ACC112 (cell line): ENCODE results near the gene COPA.
A peak's percentile ranks its signal among the peaks of the same experiment; 100 is the strongest.

ENCODE experiments used
- H2AFZ ChIP-seq: fragments of 200-600 bp; sonication (generic); one replicate; pipeline ENCODE4 v1.6.0; 2017; ENCODE audit warnings: antibody characterized with exemption, low read length; ENCODE audit not compliant: unreplicated experiment
- H3K27ac ChIP-seq: fragments of 200-600 bp; sonication (generic); 2 replicates; pipeline ENCODE4 v1.5.1; 2014; ENCODE audit warnings: low read depth, mild to moderate bottlenecking, antibody characterized with exemption, low read length, moderate library complexity
- H3K27me3 ChIP-seq: fragments of 200-600 bp; sonication (generic); 2 replicates; pipeline ENCODE4 v1.6.1; 2014; ENCODE audit warnings: mild to moderate bottlenecking, antibody characterized with exemption, low read length, moderate library complexity, mixed read lengths; ENCODE audit not compliant: insufficient read depth
- H3K36me3 ChIP-seq: fragments of 200-600 bp; sonication (generic); 2 replicates; pipeline ENCODE4 v1.6.1; 2016; ENCODE audit warnings: mild to moderate bottlenecking, antibody characterized with exemption, low read length, moderate library complexity, mixed read lengths; ENCODE audit not compliant: insufficient read depth
- H3K4me1 ChIP-seq: fragments of 200-600 bp; sonication (generic); one replicate; pipeline ENCODE4 v1.6.1; 2016; ENCODE audit warnings: low read length, mixed read lengths; ENCODE audit not compliant: insufficient read depth, unreplicated experiment, control insufficient read depth
- H3K4me3 ChIP-seq: fragments of 200-600 bp; sonication (generic); 2 replicates; pipeline ENCODE4 v1.5.1; 2014; ENCODE audit warnings: mild to moderate bottlenecking, low read depth, low read length
- H3K79me2 ChIP-seq: fragments of 200-600 bp; sonication (generic); one replicate; pipeline ENCODE4 v1.6.0; 2016; ENCODE audit warnings: low read length; ENCODE audit not compliant: control insufficient read depth, unreplicated experiment, insufficient read depth

COPA gene

DNA sequence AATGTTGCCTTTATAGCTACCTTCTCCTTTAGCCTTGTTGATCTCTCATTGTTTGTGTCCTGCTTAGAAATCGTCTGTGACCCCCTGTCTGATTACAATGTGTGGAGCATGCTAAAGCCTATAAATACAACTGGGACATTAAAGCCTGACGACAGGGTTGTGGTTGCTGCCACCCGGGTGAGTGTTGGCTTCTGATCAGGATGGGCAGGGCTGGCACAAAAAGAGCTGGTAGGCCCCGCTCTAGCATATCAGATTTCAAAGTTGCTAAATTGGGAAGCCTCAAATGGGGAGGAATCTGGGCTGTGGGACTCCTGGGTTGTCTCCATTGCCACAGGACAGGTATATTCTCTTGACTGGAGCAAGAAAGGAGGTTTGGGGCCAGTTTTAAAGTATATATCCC lies 8.6 kb upstream of the COPA start:
- Histone ChIP-seq H3K36me3 (peaks cover 22% of the 10 kb centered on the region; the same call in 1 of the 2 replicates), H3K27me3 (no peaks in the 10 kb centered on the region), H3K27ac (no peak overlapping the region), H3K4me3 (no peak overlapping the region), H2AFZ (no peak overlapping the region), H3K4me1 (no peaks in the 10 kb centered on the region), H3K79me2 (peaks cover 15% of the 10 kb centered on the region)

DNA sequence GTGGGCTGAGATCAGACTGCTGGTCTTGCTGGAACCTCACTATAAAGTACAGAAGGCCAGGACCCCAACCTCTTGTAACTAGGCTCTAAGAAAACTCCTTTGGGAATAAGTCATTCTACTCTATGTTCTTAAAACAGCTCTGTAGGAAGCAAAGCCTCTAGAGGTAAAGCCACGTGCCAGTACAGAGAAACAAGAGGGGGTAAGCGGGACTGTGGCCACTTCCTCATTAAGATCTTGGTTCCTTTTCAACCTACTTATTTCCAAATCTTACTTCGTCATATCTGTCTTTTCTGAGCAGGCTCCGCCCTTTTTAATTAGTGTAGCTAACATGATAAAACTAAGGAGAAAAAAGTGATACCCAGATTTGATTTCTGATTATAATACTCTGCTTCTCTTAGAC lies 3.9 kb upstream of the COPA start:
- Histone ChIP-seq H3K27me3 (no peaks in the 10 kb centered on the region), H3K27ac (no peak overlapping the region), H3K4me3 (no peak overlapping the region), H3K79me2 (peaks cover 54% of the 10 kb centered on the region), H2AFZ (no peak overlapping the region), H3K36me3 (peaks cover 23% of the 10 kb centered on the region), H3K4me1 (peaks cover 10% of the 10 kb centered on the region)

DNA sequence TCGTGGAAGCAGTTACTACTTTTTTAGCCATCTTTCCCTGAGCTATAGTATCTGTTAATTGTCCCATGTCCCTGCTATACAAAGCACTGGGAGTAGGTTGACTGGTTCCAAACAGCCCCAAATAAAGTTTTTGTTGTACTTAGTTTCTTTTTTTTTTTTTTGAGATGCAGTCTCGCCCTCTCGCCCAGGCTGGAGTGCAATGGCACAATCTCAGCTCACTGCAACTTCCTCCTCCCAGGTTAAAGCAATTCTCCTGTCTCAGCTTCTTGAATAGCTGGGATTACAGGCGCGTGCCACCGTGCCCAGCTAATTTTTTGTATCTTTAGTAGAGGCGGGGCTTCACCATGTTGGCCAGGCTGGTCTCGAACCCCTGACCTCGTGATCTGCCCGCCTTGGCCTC lies 3.4 kb upstream of the COPA start:
- H3K27me3 ChIP-seq, result no peaks in the 10 kb centered on the region
- peaks cover 59% of the 10 kb centered on the region for H3K79me2 ChIP-seq
- no peak overlapping the region for H3K4me3 ChIP-seq
- no peak overlapping the region for H2AFZ ChIP-seq
- peaks cover 20% of the 10 kb centered on the region for H3K36me3 ChIP-seq
- H3K27ac ChIP-seq, result no peak overlapping the region
- H3K4me1 ChIP-seq, result peaks cover 11% of the 10 kb centered on the region

DNA sequence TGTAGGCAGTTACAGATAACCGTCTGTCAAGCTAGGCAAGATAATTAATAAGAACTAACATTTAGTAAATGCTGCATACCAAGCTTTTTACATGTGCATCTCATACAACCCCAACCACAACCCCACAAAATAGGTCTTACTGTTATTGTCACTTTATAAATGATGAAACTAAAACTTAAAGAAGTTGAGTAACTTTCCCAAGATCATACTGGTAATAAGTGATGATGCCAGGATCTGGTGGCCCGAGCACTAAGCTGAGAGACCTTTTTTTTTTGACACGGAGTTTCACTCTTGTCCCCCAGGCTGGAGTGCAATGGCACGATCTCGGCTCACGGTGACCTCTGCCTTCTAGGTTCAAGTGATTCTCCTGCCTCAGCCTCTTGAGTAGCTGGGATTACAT lies 1.9 kb upstream of the COPA start:
- peaks cover 26% of the 10 kb centered on the region for H3K4me1 ChIP-seq
- H3K27me3 ChIP-seq, result no peaks in the 10 kb centered on the region
- H3K79me2 ChIP-seq, result peaks cover 74% of the 10 kb centered on the region
- H3K4me3 ChIP-seq, result peak overlapping the region; percentile 93; the same call in 1 of the 2 replicates
- no peak overlapping the region for H3K27ac ChIP-seq
- H3K36me3 ChIP-seq, result peaks cover 15% of the 10 kb centered on the region
- H2AFZ ChIP-seq, result no peak overlapping the region

DNA sequence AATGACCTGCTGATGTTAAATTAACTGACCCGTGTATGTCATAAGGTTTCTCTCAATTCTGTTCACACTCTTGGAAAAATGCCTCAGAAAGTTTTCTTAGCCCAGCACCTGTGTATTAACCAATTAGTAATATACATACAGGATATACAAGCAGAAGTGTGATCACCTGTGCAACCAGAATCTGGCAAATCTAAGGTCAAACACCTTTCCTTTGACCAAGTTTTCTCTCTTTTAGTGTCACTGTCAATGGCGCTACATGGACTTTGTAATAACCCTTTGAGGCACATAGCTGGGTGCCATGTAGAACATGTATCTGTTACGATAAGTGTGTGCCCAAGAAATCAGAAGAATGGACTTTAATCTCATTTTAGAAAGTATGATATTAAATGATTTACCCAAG lies 1.2 kb upstream of the COPA start:
- H2AFZ ChIP-seq, result no peak overlapping the region
- H3K36me3 ChIP-seq, result peaks cover 15% of the 10 kb centered on the region
- H3K4me3 ChIP-seq, result peak overlapping the region; percentile 93
- H3K27ac ChIP-seq, result no peak overlapping the region
- H3K4me1 ChIP-seq, result peaks cover 33% of the 10 kb centered on the region
- no peaks in the 10 kb centered on the region for H3K27me3 ChIP-seq
- peaks cover 77% of the 10 kb centered on the region for H3K79me2 ChIP-seq

- Histone ChIP-seq H3K27ac (peak overlapping the region; percentile 82), H3K4me1 (peaks cover 38% of the 10 kb centered on the region), H2AFZ (peak overlapping the region; percentile 20), H3K79me2 (peaks cover 86% of the 10 kb centered on the region), H3K27me3 (no peaks in the 10 kb centered on the region), H3K36me3 (peaks cover 30% of the 10 kb centered on the region), H3K4me3 (peak overlapping the region; percentile 93)
Observed at GRCh38 chr1:160342526-160342925, 524 bp downstream of the COPA start.

DNA sequence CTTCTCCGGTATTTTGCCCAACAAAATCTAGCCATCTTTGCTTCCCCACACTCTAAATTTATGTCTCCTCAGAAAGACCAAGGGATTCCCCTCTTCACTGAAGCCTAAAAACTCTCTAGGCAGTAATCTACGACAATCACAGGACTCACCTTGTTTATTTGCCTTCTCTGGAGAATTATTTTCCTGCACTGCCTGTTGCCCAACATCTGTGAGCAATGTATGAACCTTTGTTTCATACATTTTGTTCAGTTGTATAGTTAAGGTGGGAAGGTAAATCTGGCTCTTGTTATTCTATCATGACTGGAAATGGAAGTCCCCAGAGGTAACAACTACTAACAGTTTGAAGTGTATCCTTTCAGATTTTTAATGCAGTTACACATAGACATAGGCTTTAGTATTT lies 2.2 kb downstream of the COPA start:
- H3K4me3 ChIP-seq, result peak overlapping the region; percentile 93
- peaks cover 38% of the 10 kb centered on the region for H3K4me1 ChIP-seq
- peak overlapping the region; percentile 3; the same call in 1 of the 2 replicates for H3K27ac ChIP-seq
- H3K27me3 ChIP-seq, result no peaks in the 10 kb centered on the region
- peaks cover 31% of the 10 kb centered on the region for H3K36me3 ChIP-seq
- H3K79me2 ChIP-seq, result peaks cover 91% of the 10 kb centered on the region
- no peak overlapping the region for H2AFZ ChIP-seq

GRCh38 chr1:160340146-160340545 lies 2.9 kb downstream of the COPA start:
- Histone ChIP-seq H3K79me2 (peaks cover 88% of the 10 kb centered on the region), H2AFZ (no peak overlapping the region), H3K27me3 (no peaks in the 10 kb centered on the region), H3K4me3 (peak overlapping the region; percentile 93), H3K27ac (peak overlapping the region; percentile 3; the same call in 1 of the 2 replicates), H3K4me1 (peaks cover 38% of the 10 kb centered on the region), H3K36me3 (peaks cover 31% of the 10 kb centered on the region)

DNA sequence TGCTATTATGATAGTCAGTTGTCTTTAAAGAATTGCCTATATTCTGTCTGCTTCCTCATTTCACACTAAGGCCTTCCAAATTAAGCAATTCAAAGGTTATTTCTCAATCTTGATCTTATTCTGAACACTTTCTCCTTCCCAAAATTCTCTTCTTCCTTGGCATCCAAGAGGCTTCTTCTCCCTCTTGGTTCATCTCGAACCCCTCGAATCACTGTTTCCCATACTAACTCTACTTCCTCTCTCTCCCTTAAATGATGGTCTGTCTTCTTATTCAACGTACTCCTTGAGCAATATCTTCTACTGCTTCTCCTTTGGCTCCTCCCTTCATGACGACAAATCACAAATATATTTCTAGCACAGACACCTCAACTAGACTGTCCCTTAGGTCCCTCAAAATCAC lies 4.5 kb downstream of the COPA start:
- Histone ChIP-seq H3K4me3 (no peak overlapping the region), H3K4me1 (peaks cover 28% of the 10 kb centered on the region), H2AFZ (no peak overlapping the region), H3K27ac (no peak overlapping the region), H3K79me2 (peaks cover 84% of the 10 kb centered on the region), H3K27me3 (no peaks in the 10 kb centered on the region), H3K36me3 (peaks cover 44% of the 10 kb centered on the region)

- no peak overlapping the region for H3K4me3 ChIP-seq
- H3K79me2 ChIP-seq, result peaks cover 50% of the 10 kb centered on the region
- no peaks in the 10 kb centered on the region for H3K4me1 ChIP-seq
- no peak overlapping the region for H2AFZ ChIP-seq
- H3K27me3 ChIP-seq, result no peaks in the 10 kb centered on the region
- no peak overlapping the region for H3K27ac ChIP-seq
- peaks cover 54% of the 10 kb centered on the region for H3K36me3 ChIP-seq
Observed at GRCh38 chr1:160332516-160332915, 10.5 kb downstream of the COPA start.

DNA sequence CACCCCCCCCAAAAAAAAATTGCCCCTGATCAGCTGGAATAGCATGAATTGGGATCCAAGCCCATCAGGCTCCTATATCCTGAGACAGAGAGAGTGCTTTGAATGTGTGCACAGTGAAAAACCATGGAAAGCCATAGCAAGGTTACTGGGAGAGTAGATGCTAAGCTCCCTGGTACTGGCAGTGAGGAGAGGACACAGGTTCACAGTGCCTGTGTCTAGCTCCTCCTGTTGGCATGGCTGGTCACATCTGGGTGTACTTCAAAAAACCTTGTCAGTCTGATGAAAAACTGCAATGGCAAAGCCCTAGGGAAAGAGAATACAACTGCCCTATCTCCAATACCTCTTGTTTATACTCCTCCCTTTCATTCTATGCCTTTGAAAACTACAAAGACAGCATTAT lies 12.9 kb downstream of the COPA start:
- no peak overlapping the region for H3K4me3 ChIP-seq
- peaks cover 52% of the 10 kb centered on the region for H3K79me2 ChIP-seq
- peaks cover 66% of the 10 kb centered on the region for H3K36me3 ChIP-seq
- H3K27ac ChIP-seq, result no peak overlapping the region
- no peak overlapping the region for H2AFZ ChIP-seq
- H3K4me1 ChIP-seq, result no peaks in the 10 kb centered on the region
- no peaks in the 10 kb centered on the region for H3K27me3 ChIP-seq
